GM18508 (cell line): ENCODE results near the gene MEF2D.

ENCODE experiments used
- ATAC-seq: cut with Tn5 transposase; IDR thresholded peaks from one replicate; pipeline ENCODE4 v1.9.1; 2021; ENCODE audit warnings: moderate number of reproducible peaks; ENCODE audit not compliant: insufficient read depth, unreplicated experiment

Gene MEF2D

GRCh38 chr1:156525071-156525501 is 24.5 kb upstream of the MEF2D start:
- no peak for ATAC-seq

GRCh38 chr1:156524481-156524869 is 23.9 kb upstream of the MEF2D start:
- ATAC-seq = no peak

- ATAC-seq = no peak
These were observed 23.4 kb upstream of the MEF2D start for GRCh38 chr1:156523801-156524480.

GRCh38 chr1:156522443-156522970 is 21.9 kb upstream of the MEF2D start:
- ATAC-seq = no peak

GRCh38 chr1:156517748-156518147 is 17.2 kb upstream of the MEF2D start:
- no peak for ATAC-seq

GRCh38 chr1:156516821-156517220 is 16.2 kb upstream of the MEF2D start:
- ATAC-seq = no peak

GRCh38 chr1:156515956-156516355 is 15.4 kb upstream of the MEF2D start:
- ATAC-seq = no peak

GRCh38 chr1:156513185-156513584 is 12.6 kb upstream of the MEF2D start:
- ATAC-seq = no peak

- ATAC-seq = no peak
These were observed 11.1 kb upstream of the MEF2D start for GRCh38 chr1:156511644-156512043.

GRCh38 chr1:156510709-156511108 is 10.1 kb upstream of the MEF2D start:
- ATAC-seq = no peak

GRCh38 chr1:156509424-156510034 is 9.0 kb upstream of the MEF2D start:
- no peak for ATAC-seq

- no peak for ATAC-seq
These were observed 8.3 kb upstream of the MEF2D start for GRCh38 chr1:156508955-156509234.

- no peak for ATAC-seq
These were observed 7.8 kb upstream of the MEF2D start for GRCh38 chr1:156508205-156508954.

GRCh38 chr1:156506450-156506849 is 5.9 kb upstream of the MEF2D start:
- no peak for ATAC-seq

GRCh38 chr1:156505679-156506298 is 5.2 kb upstream of the MEF2D start:
- ATAC-seq = no peak

- ATAC-seq = no peak
These were observed 4.5 kb upstream of the MEF2D start for GRCh38 chr1:156504821-156505678.

GRCh38 chr1:156504438-156504813 is 3.9 kb upstream of the MEF2D start:
- ATAC-seq = no peak

GRCh38 chr1:156503698-156504437 is 3.3 kb upstream of the MEF2D start:
- ATAC-seq = no peak

GRCh38 chr1:156502894-156503697 is 2.5 kb upstream of the MEF2D start:
- no peak for ATAC-seq
